Measurements from ENCODE around the gene KIAA0930.

KIAA0930 gene

GRCh38 chr22:45207533-45207932 is 33.2 kb downstream of the KIAA0930 start:
- DNase-seq (ENCODE audit: low read depth, low spot score): no peak

DNA sequence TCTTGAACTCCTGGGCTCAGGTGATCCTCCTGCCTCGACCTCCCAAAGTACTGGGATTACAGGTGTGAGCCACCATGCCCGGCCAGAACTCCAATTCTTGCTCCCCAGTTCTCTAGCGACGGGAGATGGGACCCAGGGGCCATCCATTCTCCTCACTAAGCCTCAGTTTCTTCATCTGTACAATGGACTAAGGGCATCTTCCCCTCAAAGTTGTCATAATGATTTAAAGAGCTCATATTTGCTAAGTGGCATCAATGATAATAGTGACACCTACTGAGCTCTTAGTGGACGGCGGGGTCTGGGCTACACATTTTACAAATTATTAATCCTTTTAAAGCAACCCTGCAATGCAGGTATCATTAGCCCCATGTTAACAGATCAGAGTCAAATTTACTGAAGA is 34.5 kb downstream of the KIAA0930 start:
- DNase-seq (ENCODE audit: low read depth, low spot score): no peak
- no peak overlapping the region for H3K4me3 ChIP-seq (ENCODE audit: low read length)

More at GRCh38 chr22:45207533-45207932, 33.2 kb downstream of the KIAA0930 start:
- H3K4me3 ChIP-seq (ENCODE audit: low read length): no peak overlapping the region

DNA sequence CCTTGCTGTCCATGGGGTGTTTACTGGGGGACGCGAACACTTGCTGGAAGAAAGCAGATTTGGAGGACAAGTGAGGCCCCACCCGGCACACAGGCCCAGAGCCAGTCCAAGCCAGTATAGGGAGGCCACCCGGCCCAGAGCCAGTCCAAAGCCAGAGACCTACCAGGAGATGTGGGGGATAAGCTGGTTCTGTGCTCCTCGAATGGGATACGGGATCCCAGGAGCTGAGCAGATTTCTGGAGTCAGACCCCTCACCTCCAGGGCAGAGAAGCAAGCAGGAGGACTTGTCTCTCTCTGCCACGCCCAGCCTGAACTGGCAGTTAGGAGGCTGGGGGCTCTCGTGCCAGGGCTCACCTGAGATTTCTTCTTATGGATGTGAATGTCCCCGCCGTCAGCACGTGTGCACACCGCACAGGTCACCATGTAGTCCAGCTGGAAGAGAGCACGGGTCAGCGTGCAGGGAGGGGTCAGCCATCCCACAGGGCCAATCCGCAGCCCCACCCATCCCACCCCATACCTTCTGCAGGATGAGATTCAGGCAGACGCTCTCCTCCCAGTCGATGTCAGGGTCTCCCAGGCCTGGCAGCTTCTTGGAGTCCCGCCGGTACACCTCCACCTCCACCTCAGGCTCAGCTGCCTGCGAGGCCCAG is 35.3 kb downstream of the KIAA0930 start:
- no peak for DNase-seq (ENCODE audit: low read depth, low spot score)
- no peak overlapping the region for H3K4me3 ChIP-seq (ENCODE audit: low read length)

DNA sequence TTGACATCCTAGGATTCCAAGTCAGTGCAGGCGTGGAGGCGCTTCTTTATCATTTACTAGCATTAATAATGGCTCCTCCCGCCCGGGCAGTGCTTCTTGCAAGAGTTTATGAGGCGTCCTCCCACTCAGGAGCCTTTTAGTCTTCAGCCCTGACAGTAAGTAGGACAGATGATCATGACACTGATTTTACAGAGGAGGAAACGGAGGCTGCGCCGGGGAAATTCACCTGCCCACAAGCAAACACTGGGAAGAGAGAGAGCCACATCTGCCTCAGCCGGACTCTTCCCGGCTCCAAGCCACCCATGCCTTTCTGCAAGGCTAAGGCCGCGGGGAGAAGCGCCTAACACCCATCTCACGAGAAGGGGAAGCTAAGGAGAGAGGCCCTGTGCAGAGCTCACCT is 35.9 kb downstream of the KIAA0930 start:
- no peak for DNase-seq (ENCODE audit: low read depth, low spot score)
- H3K4me3 ChIP-seq (ENCODE audit: low read length): no peak overlapping the region

GRCh38 chr22:45204241-45204640 is 36.5 kb downstream of the KIAA0930 start:
- DNase-seq (ENCODE audit: low read depth, low spot score): no peak
- H3K4me3 ChIP-seq (ENCODE audit: low read length): no peak overlapping the region

- H3K4me3 ChIP-seq (ENCODE audit: low read length): no peak overlapping the region
- no peak for DNase-seq (ENCODE audit: low read depth, low spot score)
Measured at GRCh38 chr22:45203150-45203951, 37.3 kb downstream of the KIAA0930 start.

DNA sequence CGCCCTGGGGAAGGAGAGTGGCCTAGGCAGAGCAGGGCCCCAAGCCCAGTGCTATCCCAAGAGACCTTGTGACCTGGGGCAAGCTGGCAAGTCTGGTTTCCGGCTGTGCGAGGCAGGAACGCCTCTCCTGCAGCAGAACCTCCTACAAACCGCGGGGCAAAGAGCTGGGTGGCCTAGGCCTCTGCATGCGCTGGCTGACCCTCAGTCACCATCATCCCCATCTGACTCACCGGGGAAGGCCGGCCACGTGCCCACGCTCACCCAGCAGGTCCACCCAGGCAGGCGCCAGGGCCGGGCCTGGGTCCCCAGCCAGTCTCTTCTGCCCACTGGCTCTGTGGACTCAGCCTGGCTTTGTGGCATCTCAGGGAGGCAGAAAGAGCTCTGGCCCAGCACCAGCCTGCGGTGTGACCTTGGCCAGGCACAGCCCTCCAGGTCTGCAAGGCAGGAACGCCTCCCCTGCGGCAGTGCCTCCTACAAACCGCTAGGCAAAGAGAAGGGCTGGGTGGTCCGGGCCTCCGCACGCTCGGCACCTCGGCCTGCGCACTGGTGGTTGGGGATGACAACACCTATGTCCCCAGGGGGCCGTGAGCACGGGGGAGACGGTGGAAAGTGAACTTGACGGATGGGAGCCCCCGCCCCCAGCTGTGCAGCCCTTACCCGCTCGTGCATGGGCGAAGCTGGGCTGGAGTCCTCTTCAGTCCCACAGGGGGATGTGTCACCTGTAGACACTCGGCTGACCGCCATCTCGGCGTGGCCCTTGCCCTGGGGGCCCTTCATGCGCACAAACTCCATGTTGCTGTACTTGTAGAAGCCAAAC is 38.2 kb downstream of the KIAA0930 start:
- DNase-seq (ENCODE audit: low read depth, low spot score): no peak
- no peak overlapping the region for H3K4me3 ChIP-seq (ENCODE audit: low read length)

DNA sequence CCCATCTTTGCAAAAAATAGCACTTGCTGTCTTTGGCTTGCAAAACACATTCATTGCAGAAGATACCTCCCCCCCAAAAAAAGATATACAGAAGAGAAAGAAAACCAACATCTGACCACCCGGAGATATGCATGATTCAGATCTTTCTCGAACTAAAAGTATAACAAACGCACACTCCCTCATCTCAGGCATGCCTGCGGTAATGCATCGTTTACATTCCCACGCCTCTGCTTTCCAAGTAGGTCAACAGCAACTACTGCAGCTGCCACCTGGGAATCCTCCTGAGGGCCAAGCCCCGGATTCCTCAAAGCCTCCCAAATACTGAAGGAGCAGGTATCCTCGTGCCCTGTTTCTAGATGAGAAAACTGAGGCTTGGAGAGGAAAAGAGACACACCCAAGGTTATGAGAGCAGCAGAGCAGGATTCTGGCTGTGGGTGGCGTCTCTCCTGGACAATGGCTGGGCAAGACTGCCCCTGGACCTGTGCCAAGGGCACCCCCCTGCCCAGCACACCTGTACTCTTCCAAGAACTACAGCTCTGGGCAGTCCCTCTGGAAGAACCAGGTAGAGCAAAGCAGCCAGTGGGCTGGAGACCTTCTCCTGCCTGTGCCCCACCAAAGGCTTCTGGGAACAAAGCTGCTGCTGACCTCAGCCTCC is 38.9 kb downstream of the KIAA0930 start:
- no peak overlapping the region for H3K4me3 ChIP-seq (ENCODE audit: low read length)
- no peak for DNase-seq (ENCODE audit: low read depth, low spot score)

GRCh38 chr22:45200860-45201511 is 39.7 kb downstream of the KIAA0930 start:
- H3K4me3 ChIP-seq (ENCODE audit: low read length): no peak overlapping the region
- no peak for DNase-seq (ENCODE audit: low read depth, low spot score)

- DNase-seq (ENCODE audit: low read depth, low spot score): no peak
- no peak overlapping the region for H3K4me3 ChIP-seq (ENCODE audit: low read length)
Measured at GRCh38 chr22:45200230-45200629, 40.5 kb downstream of the KIAA0930 start.

GRCh38 chr22:45199723-45200122 is 41.0 kb downstream of the KIAA0930 start:
- no peak for DNase-seq (ENCODE audit: low read depth, low spot score)
- H3K4me3 ChIP-seq (ENCODE audit: low read length): no peak overlapping the region

GRCh38 chr22:45198463-45198795 is 42.3 kb downstream of the KIAA0930 start:
- DNase-seq (ENCODE audit: low read depth, low spot score): no peak
- no peak overlapping the region for H3K4me3 ChIP-seq (ENCODE audit: low read length)

DNA sequence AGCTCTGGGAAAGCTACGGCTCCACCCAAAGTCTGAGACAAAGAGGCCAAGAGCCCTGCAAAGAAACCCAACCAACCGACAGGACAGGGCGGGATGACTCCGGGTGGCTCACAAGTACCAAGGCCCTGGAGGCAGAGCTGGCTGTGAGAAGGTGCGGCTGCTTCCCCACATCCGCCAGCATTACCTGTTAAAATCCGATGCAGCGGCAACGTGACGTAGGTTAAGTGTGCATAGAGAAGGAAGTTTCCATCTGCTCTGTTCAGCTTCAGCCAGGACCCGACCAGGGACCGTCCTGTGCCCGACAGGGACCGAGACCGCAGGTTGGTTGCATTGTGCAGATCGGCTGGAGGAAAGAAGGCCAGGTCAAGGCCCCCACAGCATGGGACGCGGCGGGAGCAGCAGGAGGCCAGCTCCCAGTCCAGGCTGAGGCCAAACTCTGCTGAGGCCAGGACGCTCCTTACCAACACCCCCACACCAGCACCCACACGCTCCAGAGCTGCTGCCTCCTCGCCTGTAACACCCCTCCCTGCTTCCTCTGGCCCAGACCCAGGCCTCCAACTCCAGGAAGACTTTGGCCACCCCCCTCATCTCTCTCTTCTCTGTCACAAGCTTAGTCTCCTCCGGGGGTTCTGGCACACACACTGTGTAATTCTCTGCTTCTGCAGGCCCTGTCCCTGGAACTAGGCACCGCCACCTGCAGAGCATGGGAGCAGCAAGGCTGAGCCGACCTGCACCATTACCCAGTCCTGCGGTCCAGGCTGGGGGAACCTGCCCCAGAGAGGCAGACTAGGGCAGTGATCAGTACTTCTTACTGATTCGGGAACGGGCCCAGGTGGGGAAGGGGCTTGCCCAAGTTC is 42.9 kb downstream of the KIAA0930 start:
- no peak for DNase-seq (ENCODE audit: low read depth, low spot score)
- no peak overlapping the region for H3K4me3 ChIP-seq (ENCODE audit: low read length)

DNA sequence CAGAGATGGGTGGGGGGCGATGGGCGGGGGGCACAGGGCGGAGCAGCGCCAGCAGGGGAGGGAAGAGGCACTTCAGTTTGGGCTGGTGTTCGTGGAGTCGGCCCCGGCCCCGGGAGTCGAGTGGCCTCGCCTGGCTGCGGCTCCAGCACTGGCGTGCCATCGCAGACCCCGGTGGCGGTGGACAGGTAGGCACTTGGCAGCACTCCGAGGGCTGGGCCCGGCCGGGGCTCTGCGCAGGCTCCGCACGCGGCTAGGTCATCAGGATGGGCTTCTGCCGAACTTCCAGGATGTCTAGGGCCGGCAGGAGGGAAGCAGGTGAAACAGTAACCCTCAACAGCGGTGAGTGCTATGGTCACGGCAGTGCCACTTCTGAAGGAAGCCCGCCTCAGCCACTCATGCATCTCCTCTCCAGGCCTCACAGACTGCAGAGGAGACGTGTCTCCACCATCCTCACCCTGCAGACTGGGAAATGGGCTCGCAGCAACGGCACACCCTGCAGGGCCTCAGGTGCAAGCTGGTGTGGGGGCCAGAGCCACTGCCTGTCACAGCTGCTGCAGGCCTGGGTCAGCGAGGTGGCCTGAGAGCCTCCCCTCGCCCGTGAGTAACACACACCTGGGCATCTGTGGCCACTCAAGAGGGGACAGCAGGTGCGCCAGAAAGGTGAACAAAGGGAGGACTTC is 43.6 kb downstream of the KIAA0930 start:
- H3K4me3 ChIP-seq (ENCODE audit: low read length): no peak overlapping the region
- no peak for DNase-seq (ENCODE audit: low read depth, low spot score)

GRCh38 chr22:45196308-45196707 is 44.4 kb downstream of the KIAA0930 start:
- DNase-seq (ENCODE audit: low read depth, low spot score): no peak
- no peak overlapping the region for H3K4me3 ChIP-seq (ENCODE audit: low read length)

GRCh38 chr22:45195616-45196015 is 45.1 kb downstream of the KIAA0930 start:
- no peak overlapping the region for H3K4me3 ChIP-seq (ENCODE audit: low read length)
- no peak for DNase-seq (ENCODE audit: low read depth, low spot score)

DNA sequence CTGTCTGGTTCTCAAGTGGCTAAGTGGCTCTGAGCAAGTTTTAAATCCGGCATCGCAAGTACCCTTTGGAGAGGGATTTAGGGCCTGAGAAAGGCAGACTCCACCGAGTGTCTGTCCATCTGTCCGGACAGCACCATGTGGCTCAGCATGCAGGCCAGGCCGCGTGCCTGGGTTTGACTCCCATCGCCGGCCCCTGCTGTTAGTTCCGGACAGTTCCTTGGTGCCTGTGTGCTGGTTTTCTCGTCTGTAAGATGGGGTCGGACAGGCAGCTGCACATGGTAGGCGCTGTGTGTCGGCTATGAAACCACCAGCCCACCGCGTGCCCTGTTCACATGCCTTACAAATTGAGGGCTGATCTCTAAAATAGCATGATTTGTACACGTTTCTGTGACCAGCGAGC is 46.0 kb downstream of the KIAA0930 start:
- DNase-seq (ENCODE audit: low read depth, low spot score): no peak
- no peak overlapping the region for H3K4me3 ChIP-seq (ENCODE audit: low read length)

GRCh38 chr22:45192701-45193187 is 48.0 kb downstream of the KIAA0930 start:
- no peak for DNase-seq (ENCODE audit: low read depth, low spot score)
- no peak overlapping the region for H3K4me3 ChIP-seq (ENCODE audit: low read length)
